Lung (tissue), 16 donors: ENCODE measurements around the gene COL4A2. TPM values are rescaled to one million over a fixed set of nuclear protein-coding genes. Genes with fewer than 3 reads are reported as not detected.
A peak's percentile ranks its signal among the peaks of the same experiment; 100 is the strongest.

Experiments used
- ATAC-seq: fragments of 200-7000 bp; cut with Tn5 transposase; one replicate; pipeline ENCODE4 v1.9.1; 2020; ENCODE audit warnings: moderate number of reproducible peaks; ENCODE audit not compliant: insufficient read depth, low FRiP score
- DNase-seq, 3 donors: peaks; one replicate each; pipeline ENCODE4 v3.0.0-alpha.2; 2013 to 2017
- H3K27ac ChIP-seq, 2 donors: one replicate each; pipeline ENCODE4 v1.5.1; 2013; ENCODE audit warnings: mild to moderate bottlenecking in 2 of 2, moderate library complexity in 2 of 2, control low read depth in 1 of 2, inconsistent platforms in 1 of 2, low read depth in 1 of 2, low read length in 1 of 2
- H3K27me3 ChIP-seq, 3 donors: one replicate each; pipeline ENCODE4 v1.5.1; 2013; ENCODE audit warnings: low read length in 2 of 3; ENCODE audit not compliant: control insufficient read depth in 3 of 3, insufficient read depth in 3 of 3
- H3K36me3 ChIP-seq, 4 donors: one replicate each; pipeline ENCODE4 v1.5.1; 2013; ENCODE audit warnings: low read length in 4 of 4, mild to moderate bottlenecking in 1 of 4, moderate library complexity in 1 of 4; ENCODE audit not compliant: control insufficient read depth in 4 of 4, insufficient read depth in 4 of 4
- H3K4me1 ChIP-seq, 5 donors: one replicate each; pipeline ENCODE4 v1.5.1; 2013; ENCODE audit warnings: low read length in 5 of 5, mild to moderate bottlenecking in 2 of 5, moderate library complexity in 1 of 5; ENCODE audit not compliant: control insufficient read depth in 5 of 5, insufficient read depth in 5 of 5
- H3K4me3 ChIP-seq: one replicate; pipeline ENCODE4 v1.5.1; 2013; ENCODE audit warnings: mild to moderate bottlenecking, control low read depth, moderate library complexity
- H3K9ac ChIP-seq, 2 donors: one replicate each; pipeline ENCODE4 v1.5.1; 2013; ENCODE audit warnings: low read length in 2 of 2, control low read depth in 1 of 2; ENCODE audit not compliant: insufficient read depth in 1 of 2
- H3K9me3 ChIP-seq, 4 donors: one replicate each; pipeline ENCODE4 v1.5.1; 2013; ENCODE audit warnings: low read length in 3 of 4, mild to moderate bottlenecking in 1 of 4, moderate library complexity in 1 of 4; ENCODE audit not compliant: control insufficient read depth in 4 of 4, insufficient read depth in 3 of 4
- WGBS, 2 donors: extraction: QIAGEN DNeasy Blood & Tissue Kit; methylation state at CpG; one replicate each; pipeline ENCODE4 v1.1.7; 2013; 5-methylcytosine and 5-hydroxymethylcytosine counted together
- long read RNA-seq, 5 donors: transcript quantifications; one replicate each; lab custom pipeline, GENCODE V29; 2026
- polyA plus RNA-seq, 2 donors: library from polyadenylated mRNA; stranded (reverse); fragments of 200-250 nt; gene quantifications; one replicate each; pipeline ENCODE4 v1.2.1, GENCODE V29; 2013
- total RNA-seq, 2 donors: library from RNA; depleted of rRNA in 1 of 2; stranded (reverse); fragments of >200 nt in 1 of 2; gene quantifications; one replicate each; pipeline ENCODE4 v1.2.1, GENCODE V29; 2014 to 2021
- TF ChIP-seq, protein P1 (sequence below): IDR thresholded peaks from 2 replicates; pipeline ENCODE4 v1.5.1; 2012; ENCODE audit warnings: mild to moderate bottlenecking; ENCODE audit errors: control extremely low read depth, extremely low read depth
- donor health status: control.
- donor health status: control.
- donor health status: Bipolar disorder and iron deficiency.
- donor health status: healthy.
- donor health status: DM: yes; HTN: yes; CAD: no.

COL4A2 gene
- total RNA-seq (100 to 1,000 TPM; 414 to 627 TPM), polyA plus RNA-seq (100 to 1,000 TPM; 169 to 264 TPM)
- long read RNA-seq, donor 1, full-length matches to known transcripts = 133 of 275 reads
- long read RNA-seq, donor 1, partial matches to known transcripts = 142 of 275 reads
- long read RNA-seq, donor 1, other reads (novel, unspliced or antisense) = 0 of 275 reads
- long read RNA-seq, donor 2, transcript COL4A2-212 (1 exons, 1,663 nt) = major isoform, 70 of 94 reads
- long read RNA-seq, donor 2, partial matches to known transcripts = 21 of 94 reads
- long read RNA-seq, donor 2, other reads (novel, unspliced or antisense) = 0 of 94 reads
- long read RNA-seq, donor 3, full-length matches to known transcripts = 101 of 146 reads
- long read RNA-seq, donor 3, partial matches to known transcripts = 45 of 146 reads
- long read RNA-seq, donor 3, other reads (novel, unspliced or antisense) = 0 of 146 reads
- long read RNA-seq, donor 4, full-length matches to known transcripts = 102 of 149 reads
- long read RNA-seq, donor 4, partial matches to known transcripts = 47 of 149 reads
- long read RNA-seq, donor 4, other reads (novel, unspliced or antisense) = 0 of 149 reads
- long read RNA-seq, donor 5, full-length matches to known transcripts = 167 of 286 reads
- long read RNA-seq, donor 5, partial matches to known transcripts = 119 of 286 reads
- long read RNA-seq, donor 5, other reads (novel, unspliced or antisense) = 0 of 286 reads

DNA sequence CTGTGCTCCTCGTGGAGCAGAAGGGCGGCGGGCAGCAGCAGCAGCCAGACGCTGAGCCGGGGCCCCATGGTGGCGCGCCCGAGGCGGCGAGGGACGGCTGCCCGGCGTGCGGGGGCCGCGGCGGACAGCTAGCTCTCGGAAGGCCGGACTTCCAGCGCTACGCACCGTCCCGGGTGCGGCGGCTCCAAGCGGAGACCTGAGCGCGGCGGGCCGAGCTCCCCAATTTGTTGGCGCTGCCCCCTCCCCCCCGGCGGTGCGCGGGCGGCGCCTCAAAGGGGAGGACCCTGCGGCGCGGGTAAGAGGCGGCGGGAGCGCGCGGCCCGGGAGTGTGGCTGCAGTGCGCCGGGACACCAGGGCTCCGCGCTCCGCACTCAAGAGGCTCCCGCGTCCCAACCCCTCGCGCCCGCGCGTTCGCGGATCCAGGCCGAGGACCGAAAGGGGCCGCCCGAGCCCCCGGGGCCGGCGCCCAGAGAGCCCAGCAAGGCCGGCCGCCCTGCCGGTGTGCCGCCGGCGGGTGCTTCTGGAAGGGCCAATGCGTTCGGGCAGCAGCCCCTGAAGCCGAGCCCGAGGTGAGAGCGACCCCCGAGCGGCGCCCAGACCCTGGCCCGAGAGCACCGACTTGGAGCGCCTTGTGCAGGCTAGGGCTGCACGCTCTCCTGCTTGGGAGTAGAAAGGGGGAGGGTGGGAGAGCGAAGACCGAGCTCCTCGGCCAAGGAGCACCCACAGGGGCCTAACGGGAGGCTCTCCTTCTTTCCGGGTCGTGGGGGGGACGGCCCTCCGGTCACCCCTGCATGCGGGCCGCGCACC lies at the start of gene COL4A2, which contains the start of gene COL4A1:
TSS of gene COL4A2 (plus strand) at position 325 of the 807 bp plus-strand sequence. CDS start 620 bp downstream, outside the sequence.
TSS of gene COL4A1 (minus strand) at position 198 of the 807 bp plus-strand sequence. CDS start at position 68, 130 bp downstream.
- WGBS, 2 donors = 1 to 2% methylated on average over 55 to 96 of the region's 96 CpGs
- Histone ChIP-seq H3K9ac (peak within 1 kb of the TSS; percentile 40 to 78), H3K4me3 (peak within 1 kb of the TSS; percentile 76), H3K9me3 (no peaks in the 10 kb centered on the region), H3K27me3 (no peaks in the 10 kb centered on the region), H3K4me1 (peaks cover 14 to 46% (median 23%) of the 10 kb centered on the region in 5 donors), H3K36me3 (peaks cover 0 to 10% (median 5%) of the 10 kb centered on the region in 4 donors), H3K27ac (peak within 1 kb of the TSS; percentile 94 to 97)
- TF ChIP-seq, protein P1, sequence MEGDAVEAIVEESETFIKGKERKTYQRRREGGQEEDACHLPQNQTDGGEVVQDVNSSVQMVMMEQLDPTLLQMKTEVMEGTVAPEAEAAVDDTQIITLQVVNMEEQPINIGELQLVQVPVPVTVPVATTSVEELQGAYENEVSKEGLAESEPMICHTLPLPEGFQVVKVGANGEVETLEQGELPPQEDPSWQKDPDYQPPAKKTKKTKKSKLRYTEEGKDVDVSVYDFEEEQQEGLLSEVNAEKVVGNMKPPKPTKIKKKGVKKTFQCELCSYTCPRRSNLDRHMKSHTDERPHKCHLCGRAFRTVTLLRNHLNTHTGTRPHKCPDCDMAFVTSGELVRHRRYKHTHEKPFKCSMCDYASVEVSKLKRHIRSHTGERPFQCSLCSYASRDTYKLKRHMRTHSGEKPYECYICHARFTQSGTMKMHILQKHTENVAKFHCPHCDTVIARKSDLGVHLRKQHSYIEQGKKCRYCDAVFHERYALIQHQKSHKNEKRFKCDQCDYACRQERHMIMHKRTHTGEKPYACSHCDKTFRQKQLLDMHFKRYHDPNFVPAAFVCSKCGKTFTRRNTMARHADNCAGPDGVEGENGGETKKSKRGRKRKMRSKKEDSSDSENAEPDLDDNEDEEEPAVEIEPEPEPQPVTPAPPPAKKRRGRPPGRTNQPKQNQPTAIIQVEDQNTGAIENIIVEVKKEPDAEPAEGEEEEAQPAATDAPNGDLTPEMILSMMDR = no peak
- ATAC-seq (peak; percentile 80), DNase-seq (peak; percentile 87 to 94 (median 88))

DNA sequence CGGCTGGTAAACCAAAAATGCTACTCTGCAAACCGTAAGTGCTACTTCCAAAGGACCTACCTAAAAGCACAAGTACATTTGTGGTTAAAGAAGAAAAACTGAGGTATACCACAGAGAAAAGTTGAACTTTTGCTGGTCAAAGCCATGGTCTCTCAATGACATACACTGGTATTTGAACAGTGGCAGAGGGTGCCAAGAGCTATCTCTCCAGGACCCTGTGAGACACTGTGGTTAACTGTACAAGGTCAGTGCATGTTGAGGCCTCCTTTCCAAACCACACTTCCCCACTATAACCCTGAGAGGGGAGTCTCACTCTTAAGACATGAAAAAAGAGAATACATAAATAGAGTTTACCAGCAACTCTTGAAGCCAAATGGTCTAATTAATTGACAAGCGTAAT lies 49.7 kb upstream of the COL4A2 start:
- no peak overlapping the region for H3K4me3 ChIP-seq
- DNase-seq = no peak
- H3K27ac ChIP-seq = no peak overlapping the region
- H3K27me3 ChIP-seq = no peaks in the 10 kb centered on the region
- WGBS, 2 donors = 92 to 96% methylated on average over 3 of the region's 3 CpGs
- H3K36me3 ChIP-seq = no peaks in the 10 kb centered on the region
- H3K4me1 ChIP-seq = peaks cover 0 to 13% (median 7%) of the 10 kb centered on the region in 5 donors
- TF ChIP-seq, protein P1 = no peak
- peaks cover 0 to 2% (median 0%) of the 10 kb centered on the region in 4 donors for H3K9me3 ChIP-seq
- ATAC-seq = no peak
- no peak overlapping the region for H3K9ac ChIP-seq

DNA sequence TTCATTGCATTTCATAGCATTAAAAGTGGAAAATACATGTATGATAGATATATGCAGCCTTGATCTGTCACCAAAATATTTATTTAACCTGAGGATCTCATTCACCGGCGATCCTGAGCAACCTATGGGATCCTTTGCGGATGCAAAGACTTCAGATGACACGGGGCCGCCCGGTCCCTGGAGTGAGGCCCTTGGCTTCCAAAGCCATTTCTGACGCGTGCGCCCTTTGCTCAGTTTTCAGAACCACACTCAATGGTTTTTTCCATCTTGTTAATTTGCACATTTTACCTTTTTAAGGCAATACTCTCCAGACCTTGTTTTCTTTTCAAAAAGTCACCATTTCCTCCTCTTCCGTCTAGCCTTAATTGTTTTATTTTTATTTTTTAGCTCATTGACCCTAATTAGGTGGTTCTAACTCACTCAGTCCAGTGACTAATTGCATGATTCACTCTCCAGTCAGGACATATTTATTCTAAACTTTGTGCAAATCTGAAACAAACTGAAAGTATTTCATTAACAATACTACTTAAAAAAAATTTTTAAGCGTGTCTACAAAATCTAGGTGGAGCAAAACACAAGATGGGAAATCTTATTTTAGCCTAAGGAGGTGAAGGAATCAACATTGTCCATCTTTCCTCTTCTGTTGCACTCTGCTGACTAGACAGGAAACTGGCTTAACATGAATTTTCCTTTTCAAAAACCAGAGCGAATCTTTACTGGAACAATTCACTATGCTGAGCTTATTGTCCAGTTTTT lies 48.0 kb upstream of the COL4A2 start:
- peaks cover 0 to 2% (median 0%) of the 10 kb centered on the region in 4 donors for H3K9me3 ChIP-seq
- 82% methylated on average over 12 of the region's 12 CpGs for WGBS, 2 donors
- TF ChIP-seq, protein P1 = no peak
- no peak overlapping the region for H3K4me3 ChIP-seq
- DNase-seq (no peak), ATAC-seq (no peak)
- no peaks in the 10 kb centered on the region for H3K27me3 ChIP-seq
- H3K27ac ChIP-seq = no peak overlapping the region
- H3K4me1 ChIP-seq = peaks cover 2 to 20% (median 14%) of the 10 kb centered on the region in 5 donors
- H3K36me3 ChIP-seq = no peaks in the 10 kb centered on the region
- H3K9ac ChIP-seq = no peak overlapping the region
